ENCODE data around the gene METTL9. TPM values are rescaled to one million over a fixed set of nuclear protein-coding genes. Genes with fewer than 3 reads are reported as not detected.

METTL9 gene
- total and polyA plus RNA-seq, 2 of the 4 experiments (the other 2 are of a cell fraction) = 54.8 to 95.5 TPM

- dilution Hi-C loops (cut with HindIII; ENCODE audit: low sequenced_read_pairs, unreplicated experiment) = no loop called here
- no peak overlapping the region for H3K9ac ChIP-seq (ENCODE audit: low read depth, low read length)
- 0 out of 2 replicates have a peak, but pooled peaks have one; percentile 36 for TF ChIP-seq MAZ (IDR thresholded peaks at IDR 0.05; ENCODE audit: borderline replicate concordance, low read depth, low read length)
- TF ChIP-seq, protein P1, sequence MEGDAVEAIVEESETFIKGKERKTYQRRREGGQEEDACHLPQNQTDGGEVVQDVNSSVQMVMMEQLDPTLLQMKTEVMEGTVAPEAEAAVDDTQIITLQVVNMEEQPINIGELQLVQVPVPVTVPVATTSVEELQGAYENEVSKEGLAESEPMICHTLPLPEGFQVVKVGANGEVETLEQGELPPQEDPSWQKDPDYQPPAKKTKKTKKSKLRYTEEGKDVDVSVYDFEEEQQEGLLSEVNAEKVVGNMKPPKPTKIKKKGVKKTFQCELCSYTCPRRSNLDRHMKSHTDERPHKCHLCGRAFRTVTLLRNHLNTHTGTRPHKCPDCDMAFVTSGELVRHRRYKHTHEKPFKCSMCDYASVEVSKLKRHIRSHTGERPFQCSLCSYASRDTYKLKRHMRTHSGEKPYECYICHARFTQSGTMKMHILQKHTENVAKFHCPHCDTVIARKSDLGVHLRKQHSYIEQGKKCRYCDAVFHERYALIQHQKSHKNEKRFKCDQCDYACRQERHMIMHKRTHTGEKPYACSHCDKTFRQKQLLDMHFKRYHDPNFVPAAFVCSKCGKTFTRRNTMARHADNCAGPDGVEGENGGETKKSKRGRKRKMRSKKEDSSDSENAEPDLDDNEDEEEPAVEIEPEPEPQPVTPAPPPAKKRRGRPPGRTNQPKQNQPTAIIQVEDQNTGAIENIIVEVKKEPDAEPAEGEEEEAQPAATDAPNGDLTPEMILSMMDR (conservative IDR thresholded peaks at IDR 0.05; ENCODE audit: low read depth, low read length) = peak; percentile 98
- peak; percentile 88 for TF ChIP-seq RCOR1 (IDR thresholded peaks at IDR 0.05; ENCODE audit: insufficient replicate concordance, low read length)
- TF ChIP-seq POLR2A (IDR thresholded peaks at IDR 0.05; ENCODE audit: low read depth, low read length) = peak; percentile 54; the same call in 1 of the 2 replicates
- TF ChIP-seq, protein P2, sequence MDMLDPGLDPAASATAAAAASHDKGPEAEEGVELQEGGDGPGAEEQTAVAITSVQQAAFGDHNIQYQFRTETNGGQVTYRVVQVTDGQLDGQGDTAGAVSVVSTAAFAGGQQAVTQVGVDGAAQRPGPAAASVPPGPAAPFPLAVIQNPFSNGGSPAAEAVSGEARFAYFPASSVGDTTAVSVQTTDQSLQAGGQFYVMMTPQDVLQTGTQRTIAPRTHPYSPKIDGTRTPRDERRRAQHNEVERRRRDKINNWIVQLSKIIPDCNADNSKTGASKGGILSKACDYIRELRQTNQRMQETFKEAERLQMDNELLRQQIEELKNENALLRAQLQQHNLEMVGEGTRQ (IDR thresholded peaks at IDR 0.05; ENCODE audit: low read depth, low read length) = peak; percentile 35; the same call in 1 of the 2 replicates
- TF ChIP-seq NFE2L2 (IDR thresholded peaks at IDR 0.05; ENCODE audit: low read depth, low read length) = no peak
- TF ChIP-seq MXI1 (IDR thresholded peaks at IDR 0.05; ENCODE audit: borderline replicate concordance, low read depth, low read length) = peak; percentile 87
- TF ChIP-seq CEBPB (IDR thresholded peaks at IDR 0.05; ENCODE audit: low read depth, low read length) = no peak
- no peak for TF ChIP-seq BHLHE40 (IDR thresholded peaks at IDR 0.05; ENCODE audit: low read depth, low read length)
- no peak for TF ChIP-seq MAFK (IDR thresholded peaks at IDR 0.05; ENCODE audit: low read depth, low read length)
- TF ChIP-seq ELK1 (IDR thresholded peaks at IDR 0.05; ENCODE audit: borderline replicate concordance, low read depth, low read length) = no peak
- peak; percentile 98 for TF ChIP-seq SMC3 (IDR thresholded peaks at IDR 0.05; ENCODE audit: low read depth, low read length)
- no peak for TF ChIP-seq CHD1 (IDR thresholded peaks at IDR 0.05; ENCODE audit: low read depth, low read length)
Measured at GRCh38 chr16:21554795-21555585, 44.4 kb upstream of the METTL9 start.

More at GRCh38 chr16:21554795-21555585, 44.4 kb upstream of the METTL9 start:
- Histone ChIP-seq H2BK20ac (ENCODE audit: low read depth, low read length) (0 out of 2 replicates have a peak overlapping the region, but pooled peaks have one; percentile 52), H4K91ac (ENCODE audit: insufficient read depth, low read depth, low read length) (no peak overlapping the region), H3K4ac (ENCODE audit: low read depth, low read length) (0 out of 2 replicates have a peak overlapping the region, but pooled peaks have one; percentile 17), H3K27me3 (ENCODE audit: control insufficient read depth, insufficient read depth, low read length) (peaks cover 13% of the 10 kb centered on the region), H2AK9ac (replicated peaks; ENCODE audit: low read depth, low read length, poor library complexity) (peak overlapping the region; percentile 56), H4K5ac (ENCODE audit: low read depth, low read length) (0 out of 2 replicates have a peak overlapping the region, but pooled peaks have one; percentile 47), H4K20me1 (ENCODE audit: insufficient read depth, low read length) (peaks cover 4% of the 10 kb centered on the region; the same call in 1 of the 2 replicates), H3K9me3 (ENCODE audit: control insufficient read depth, insufficient read depth, low read length) (no peaks in the 10 kb centered on the region), H2BK5ac (ENCODE audit: low read depth, low read length, poor library complexity, severe bottlenecking) (no peak overlapping the region), H3K18ac (ENCODE audit: low read depth, low read length) (no peak overlapping the region), H3K4me3 (ENCODE audit: insufficient read depth, low read depth, low read length) (no peak overlapping the region), H2AK5ac (ENCODE audit: low read depth, low read length) (peak overlapping the region; percentile 1; the same call in 1 of the 2 replicates), H3K79me1 (ENCODE audit: low read depth in 1 of 2, low read length in 2 of 2) (no peaks in the 10 kb centered on the region), H3K23ac (ENCODE audit: low read depth, low read length) (no peak overlapping the region), H3K56ac (ENCODE audit: extremely low read depth, insufficient read depth, low read length) (no peak overlapping the region), H3K4me2 (ENCODE audit: low read depth, low read length) (peak overlapping the region; percentile 57; the same call in 1 of the 2 replicates), H2AFZ (replicated peaks; ENCODE audit: low read length, poor library complexity) (peak overlapping the region; percentile 90), H3K36me3 (ENCODE audit: control insufficient read depth, insufficient read depth, low read length) (no peaks in the 10 kb centered on the region), H3K4me1 (ENCODE audit: control insufficient read depth, insufficient read depth, low read length) (no peaks in the 10 kb centered on the region), H2BK15ac (ENCODE audit: low read depth, low read length) (no peak overlapping the region), H3K9me1 (ENCODE audit: insufficient read depth, low read length) (no peaks in the 10 kb centered on the region), H3K27ac (ENCODE audit: insufficient read depth, low read length) (no peak overlapping the region), H4K8ac (ENCODE audit: low read depth in 2 of 2, low read length in 2 of 2) (peak overlapping the region in 1 of 2 experiments; percentile 91; a peak in 2 of 4 replicates), H3K14ac (replicated peaks; ENCODE audit: low read depth, low read length) (0 out of 2 replicates have a peak overlapping the region, but pooled peaks have one; percentile 74), H2BK120ac (ENCODE audit: low read depth, low read length) (no peak overlapping the region)
- DNase-seq (peak; percentile 71), ATAC-seq (ENCODE audit: low read depth) (peak; percentile 99)
- POLR2A ChIA-PET (ENCODE audit: unreplicated experiment) = no interaction called here
- intact Hi-C loops (cut with micrococcal nuclease) (loop anchor here (5.0 kb wide), 2 partner anchors 253 to 767 kb away; no protein-coding TSS in a partner anchor), in situ Hi-C loops (cut with MboI; ENCODE audit: low sequenced_read_pairs) (no loop called here)
- no TSS peak for BruUV-seq (replicated peaks)
- CTCF ChIA-PET = interaction anchor here (0.7 kb wide), 1 partner anchor 53 kb away, joined by 6 read pairs; no protein-coding TSS in a partner anchor
- WGBS, 2 experiments (ENCODE audit: extremely low coverage in 2 of 2, insufficient read length in 1 of 2) = 24% methylated on average over 24 of the region's 41 CpGs; no CpG with 5 or more reads in 1 of the 2 experiments
